HG03457 (cell line): ENCODE results near the gene TRIO.
A peak's percentile ranks its signal among the peaks of the same experiment; 100 is the strongest.

Source experiments
- ATAC-seq: cut with Tn5 transposase; IDR thresholded peaks from one replicate; pipeline ENCODE4 v1.9.1; 2021; ENCODE audit warnings: moderate number of reproducible peaks; ENCODE audit not compliant: unreplicated experiment

TRIO gene

GRCh38 chr5:14219800-14220512 lies 76.8 kb downstream of the TRIO start:
- no peak for ATAC-seq

GRCh38 chr5:14220642-14221041 lies 77.5 kb downstream of the TRIO start:
- ATAC-seq = no peak

GRCh38 chr5:14221732-14222131 lies 78.6 kb downstream of the TRIO start:
- no peak for ATAC-seq

- no peak for ATAC-seq
These were observed 79.1 kb downstream of the TRIO start for GRCh38 chr5:14222206-14222605.

GRCh38 chr5:14223372-14223771 lies 80.2 kb downstream of the TRIO start:
- ATAC-seq = no peak

GRCh38 chr5:14225173-14225834 lies 82.2 kb downstream of the TRIO start:
- no peak for ATAC-seq

- ATAC-seq = no peak
These were observed 83.0 kb downstream of the TRIO start for GRCh38 chr5:14226149-14226548.

DNA sequence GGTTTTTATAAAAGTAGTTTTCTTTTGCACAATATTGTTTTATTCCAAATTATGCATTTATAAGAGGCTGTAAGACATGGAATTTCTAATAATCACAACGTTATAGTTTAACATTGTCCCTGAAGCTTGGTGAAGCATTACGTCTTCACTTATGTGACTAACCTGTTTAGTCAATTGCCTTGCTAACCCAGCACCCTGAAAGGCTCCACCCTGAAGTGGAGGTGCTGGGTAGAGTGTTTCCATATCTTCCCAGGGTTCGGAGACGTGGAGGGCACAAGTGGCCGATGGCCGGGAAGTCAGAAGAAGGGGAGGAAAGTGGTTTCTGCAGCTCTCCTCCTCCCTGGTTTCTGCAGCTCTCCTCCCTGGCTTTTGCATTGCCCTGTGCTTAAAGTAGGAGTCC lies 83.4 kb downstream of the TRIO start:
- ATAC-seq = no peak

DNA sequence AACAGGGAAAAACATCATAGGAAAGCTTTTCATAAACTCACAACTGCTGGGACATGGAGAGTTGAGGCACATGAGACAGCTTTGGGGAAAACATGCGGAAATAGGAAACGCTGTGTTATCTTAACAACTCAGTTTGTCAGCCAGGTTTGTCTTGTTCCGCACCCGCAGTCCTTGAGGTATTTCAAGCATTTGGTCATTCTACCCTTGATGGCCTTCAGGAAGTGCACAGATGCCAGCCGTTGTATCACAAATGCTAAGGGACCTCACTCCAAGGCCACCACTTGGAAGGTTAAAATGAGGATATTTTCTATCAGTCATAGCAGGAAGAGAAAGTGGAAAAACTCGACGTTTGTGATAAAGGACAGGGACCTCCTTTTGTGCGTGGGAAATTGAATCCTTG lies 83.8 kb downstream of the TRIO start:
- ATAC-seq = no peak

DNA sequence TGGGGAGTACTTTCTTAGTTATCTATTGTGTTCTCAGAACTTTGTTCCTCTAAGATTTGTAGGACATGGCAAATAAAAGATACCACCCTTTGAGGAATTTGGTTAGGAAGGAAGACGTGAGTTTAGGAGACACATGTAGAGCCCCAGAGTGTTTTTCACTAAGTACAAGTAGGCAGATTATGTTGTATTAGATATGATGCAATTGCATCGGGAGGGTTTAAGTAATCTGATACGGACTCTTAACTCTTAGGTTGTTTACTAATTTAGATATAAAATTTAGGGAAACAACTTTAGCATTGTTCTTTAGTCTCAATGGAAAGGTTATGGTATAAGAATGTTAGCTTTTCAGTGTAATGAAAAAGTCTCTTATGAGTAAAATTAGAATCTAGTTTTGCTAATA lies 84.4 kb downstream of the TRIO start:
- ATAC-seq = no peak

DNA sequence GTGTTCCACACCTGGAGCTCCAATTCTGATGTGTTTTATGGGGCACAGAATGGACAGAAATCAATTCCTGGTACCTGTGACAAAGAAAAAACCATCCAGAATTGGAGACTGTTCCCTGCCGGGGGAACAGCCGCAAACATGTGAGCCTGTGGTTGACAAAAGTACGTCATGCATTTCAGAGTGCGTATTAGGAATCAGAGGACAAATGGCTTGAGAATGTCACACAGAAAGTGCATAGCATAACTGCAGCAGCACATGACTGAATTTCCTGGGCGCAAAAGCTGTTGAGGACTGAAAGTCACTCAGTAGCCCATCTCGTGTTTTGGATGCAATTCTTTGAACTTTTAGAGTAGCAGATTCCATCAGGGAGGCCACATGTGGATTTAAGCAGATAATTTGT lies 85.1 kb downstream of the TRIO start:
- no peak for ATAC-seq

DNA sequence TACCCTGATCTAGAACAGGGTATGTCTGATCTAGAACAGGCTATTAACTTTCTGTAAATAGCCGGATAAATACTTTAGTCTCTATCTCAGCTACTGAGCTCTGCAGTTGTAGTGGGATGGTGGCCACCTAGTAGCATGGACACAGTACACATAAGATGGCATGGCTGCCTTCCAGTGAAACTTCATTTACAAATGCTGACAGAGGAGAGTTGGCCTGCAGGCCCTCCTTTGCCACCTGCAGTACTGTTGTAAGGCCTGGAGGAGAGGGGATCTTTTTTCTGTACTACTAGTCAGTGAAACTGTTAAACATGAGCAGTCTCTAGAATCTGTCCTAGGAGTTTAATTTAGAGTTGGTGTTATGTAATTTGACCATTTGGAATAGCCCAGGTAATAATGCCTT lies 86.0 kb downstream of the TRIO start:
- ATAC-seq = no peak

DNA sequence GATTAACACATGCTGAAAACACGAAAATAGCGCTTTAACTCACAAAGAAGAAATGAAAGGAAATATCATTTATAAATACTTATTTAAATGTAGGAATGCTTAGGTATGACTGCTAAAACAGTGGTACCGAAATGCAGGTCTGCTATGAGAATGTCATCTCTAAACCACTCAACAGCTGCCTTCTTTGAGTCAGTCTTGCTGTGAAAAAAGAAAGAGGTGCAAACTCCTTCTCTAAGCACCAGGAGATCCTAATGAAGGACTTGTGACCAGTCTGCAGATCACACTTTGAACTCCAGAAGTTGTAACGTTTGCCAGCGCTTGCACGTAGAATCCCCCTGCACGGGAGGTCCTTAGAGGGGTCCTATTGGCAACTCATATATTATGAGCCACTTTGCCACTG lies 86.6 kb downstream of the TRIO start:
- no peak for ATAC-seq

GRCh38 chr5:14231156-14231555 lies 88.0 kb downstream of the TRIO start:
- no peak for ATAC-seq

DNA sequence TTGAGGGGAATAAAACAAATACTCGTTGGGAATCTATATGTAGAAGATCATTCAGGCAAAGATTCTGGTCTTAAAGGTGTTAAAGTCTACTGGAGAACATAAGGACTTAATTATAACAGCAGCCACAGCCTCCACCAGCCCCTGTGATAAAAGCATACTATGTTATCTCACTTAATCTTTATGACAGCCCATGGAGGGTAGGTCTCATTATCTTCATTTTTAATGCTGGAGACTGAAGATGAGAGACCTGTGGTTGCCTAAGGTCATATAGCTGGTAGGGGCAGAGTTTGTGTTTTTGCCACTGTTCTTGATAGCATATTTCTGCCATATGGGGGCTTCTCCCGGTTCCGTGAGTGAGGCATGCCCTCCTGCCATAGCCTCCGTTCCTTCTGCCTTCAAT lies 88.7 kb downstream of the TRIO start:
- no peak for ATAC-seq

DNA sequence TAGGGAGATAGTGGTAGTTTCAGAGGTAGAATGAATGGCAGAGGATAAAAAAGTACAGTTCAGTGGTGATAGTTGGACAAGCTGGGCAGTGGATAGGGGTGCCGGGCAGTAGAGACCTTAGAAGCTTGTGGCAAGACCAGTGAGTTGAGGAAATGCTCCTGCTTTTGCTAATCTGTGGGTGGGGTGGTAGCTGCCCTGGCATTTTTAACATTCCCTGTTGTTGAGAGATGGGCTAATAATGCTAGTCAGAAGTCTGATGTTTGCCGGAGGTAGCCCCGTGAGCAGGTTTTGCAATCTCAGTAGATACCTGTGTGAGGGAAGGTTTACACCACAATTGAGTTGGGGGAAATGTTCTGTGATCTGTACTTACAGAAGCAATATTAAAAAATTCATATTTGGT lies 91.1 kb downstream of the TRIO start:
- ATAC-seq = no peak

- ATAC-seq = peak; percentile 62
These were observed 92.7 kb downstream of the TRIO start for GRCh38 chr5:14235872-14236271.

DNA sequence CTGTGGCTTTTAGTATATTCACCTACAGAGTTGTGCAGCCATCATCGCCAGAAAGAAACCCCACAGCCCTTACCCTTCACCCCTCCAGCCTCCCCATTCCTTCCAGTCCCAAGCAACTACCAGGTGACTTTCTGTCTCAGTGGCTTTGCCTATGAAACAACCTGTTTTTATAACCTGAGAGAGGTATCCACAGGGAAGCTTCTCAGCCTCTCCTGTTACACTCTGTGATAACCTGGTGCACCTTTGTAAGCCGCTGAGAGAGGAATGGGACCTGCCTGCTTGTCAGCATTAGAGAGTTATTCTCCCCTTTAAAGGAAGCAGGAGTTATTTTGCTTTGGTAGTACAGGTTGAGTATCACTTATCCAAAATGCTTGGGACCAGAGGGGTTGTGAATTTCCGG lies 93.6 kb downstream of the TRIO start:
- ATAC-seq = no peak

DNA sequence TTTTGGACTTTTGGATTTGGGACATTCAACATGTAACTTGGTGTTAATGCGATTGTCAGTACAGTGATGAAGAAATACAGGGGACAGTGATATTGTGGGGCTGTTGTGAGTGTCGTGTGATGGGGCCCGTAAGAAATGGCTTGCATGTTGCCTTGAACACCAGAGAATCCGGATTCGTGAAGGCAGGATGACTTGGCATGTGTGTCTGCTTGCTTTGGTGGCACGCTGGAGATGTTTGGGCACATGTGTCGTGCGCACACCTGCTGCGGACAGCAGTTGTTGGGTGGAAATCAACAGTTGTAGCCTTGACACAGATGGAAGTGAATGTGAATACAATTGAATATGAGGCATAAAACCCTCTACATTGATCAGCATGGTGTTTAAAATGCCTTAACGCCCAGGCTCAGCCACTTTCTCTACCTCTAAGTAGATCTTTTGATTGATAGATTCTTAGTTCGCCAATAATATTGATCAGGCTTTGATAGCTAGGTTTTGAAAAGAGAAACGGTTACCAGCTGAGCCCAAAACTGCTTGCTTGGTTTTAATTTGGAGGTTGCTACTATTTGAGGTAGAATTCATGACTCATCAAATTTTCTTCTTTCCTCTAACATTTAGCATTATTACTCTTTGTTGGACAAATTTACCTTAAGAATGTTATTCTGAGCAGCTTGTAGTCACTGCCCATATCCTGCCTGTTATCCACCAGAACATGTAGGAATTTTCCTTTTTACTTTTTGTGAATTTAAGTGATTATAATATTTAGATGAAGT lies 94.4 kb downstream of the TRIO start:
- no peak for ATAC-seq

DNA sequence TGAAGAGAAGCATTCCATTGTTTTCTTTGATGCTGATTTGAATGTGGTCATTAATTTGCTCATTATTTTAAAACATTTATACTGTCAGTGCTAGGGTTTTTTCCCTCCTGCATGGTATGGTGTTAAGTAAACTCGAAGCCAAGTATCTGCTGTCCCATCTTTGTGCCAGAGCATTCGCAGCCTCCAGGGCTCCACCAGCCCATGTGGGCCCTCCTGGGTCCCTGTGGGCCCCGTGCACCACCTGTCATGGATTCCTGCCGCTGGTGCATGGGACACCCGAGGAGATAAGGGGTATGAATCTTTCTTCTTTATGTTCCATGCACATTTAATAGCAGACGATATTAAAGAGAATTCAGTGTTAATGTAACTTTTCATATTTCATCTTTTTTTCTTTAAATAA lies 95.1 kb downstream of the TRIO start:
- no peak for ATAC-seq

DNA sequence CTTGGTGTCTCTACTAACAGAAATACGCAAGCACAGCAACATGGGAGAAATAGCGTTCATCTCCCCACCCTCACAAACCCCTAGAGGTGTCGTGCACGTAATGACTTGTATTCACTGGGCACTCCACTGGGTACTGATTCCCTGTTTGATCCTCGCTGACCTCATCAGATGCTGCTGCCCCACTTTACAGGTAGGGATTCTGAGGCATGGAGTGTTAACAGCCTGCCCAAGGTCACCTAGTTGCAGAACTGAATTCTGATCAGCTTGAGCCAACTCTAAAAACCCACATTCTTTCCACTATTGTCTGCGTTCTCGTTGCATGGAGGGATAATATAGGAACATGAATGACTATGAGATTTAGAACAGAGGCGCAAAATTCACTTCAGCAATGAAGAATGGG lies 96.3 kb downstream of the TRIO start:
- ATAC-seq = no peak

- no peak for ATAC-seq
These were observed 96.8 kb downstream of the TRIO start for GRCh38 chr5:14239951-14240350.
